CMK (cell line): Measurements from ENCODE around the gene HS6ST3.

ENCODE experiments used
- DNase-seq: peaks from one replicate; pipeline ENCODE4 v3.0.0-alpha.2; 2010; ENCODE audit warnings: low read depth

The HS6ST3 gene

GRCh38 chr13:96540670-96541069 lies 450.8 kb downstream of the HS6ST3 start:
- DNase-seq: no peak

- no peak for DNase-seq
Observed at GRCh38 chr13:96542986-96543385, 453.1 kb downstream of the HS6ST3 start.

- no peak for DNase-seq
Observed at GRCh38 chr13:96544957-96545356, 455.1 kb downstream of the HS6ST3 start.

GRCh38 chr13:96546463-96546862 lies 456.6 kb downstream of the HS6ST3 start:
- DNase-seq: no peak

GRCh38 chr13:96551546-96551945 lies 461.6 kb downstream of the HS6ST3 start:
- no peak for DNase-seq

GRCh38 chr13:96552559-96552958 lies 462.7 kb downstream of the HS6ST3 start:
- no peak for DNase-seq

- DNase-seq: no peak
Observed at GRCh38 chr13:96553796-96554195, 463.9 kb downstream of the HS6ST3 start.

GRCh38 chr13:96573563-96573962 lies 483.7 kb downstream of the HS6ST3 start:
- DNase-seq: no peak

- no peak for DNase-seq
Observed at GRCh38 chr13:96575423-96576320, 485.8 kb downstream of the HS6ST3 start.

GRCh38 chr13:96581741-96582140 lies 491.8 kb downstream of the HS6ST3 start:
- DNase-seq: no peak

- no peak for DNase-seq
Observed at GRCh38 chr13:96615252-96615651, 525.3 kb downstream of the HS6ST3 start.

GRCh38 chr13:96617528-96617927 lies 527.6 kb downstream of the HS6ST3 start:
- DNase-seq: no peak

- no peak for DNase-seq
Observed at GRCh38 chr13:96621634-96622183, 531.8 kb downstream of the HS6ST3 start.

- no peak for DNase-seq
Observed at GRCh38 chr13:96629331-96629730, 539.4 kb downstream of the HS6ST3 start.

- DNase-seq: no peak
Observed at GRCh38 chr13:96632536-96633320, 542.8 kb downstream of the HS6ST3 start.

GRCh38 chr13:96636001-96636709 lies 546.2 kb downstream of the HS6ST3 start:
- no peak for DNase-seq

GRCh38 chr13:96637039-96637438 lies 547.1 kb downstream of the HS6ST3 start:
- no peak for DNase-seq

- no peak for DNase-seq
Observed at GRCh38 chr13:96646101-96646500, 556.2 kb downstream of the HS6ST3 start.

- no peak for DNase-seq
Observed at GRCh38 chr13:96646515-96647211, 556.8 kb downstream of the HS6ST3 start.

- no peak for DNase-seq
Observed at GRCh38 chr13:96650301-96650886, 560.5 kb downstream of the HS6ST3 start.

- DNase-seq: no peak
Observed at GRCh38 chr13:96651598-96651997, 561.7 kb downstream of the HS6ST3 start.
